ENCODE data around the gene HMGCS2.

The HMGCS2 gene

DNA sequence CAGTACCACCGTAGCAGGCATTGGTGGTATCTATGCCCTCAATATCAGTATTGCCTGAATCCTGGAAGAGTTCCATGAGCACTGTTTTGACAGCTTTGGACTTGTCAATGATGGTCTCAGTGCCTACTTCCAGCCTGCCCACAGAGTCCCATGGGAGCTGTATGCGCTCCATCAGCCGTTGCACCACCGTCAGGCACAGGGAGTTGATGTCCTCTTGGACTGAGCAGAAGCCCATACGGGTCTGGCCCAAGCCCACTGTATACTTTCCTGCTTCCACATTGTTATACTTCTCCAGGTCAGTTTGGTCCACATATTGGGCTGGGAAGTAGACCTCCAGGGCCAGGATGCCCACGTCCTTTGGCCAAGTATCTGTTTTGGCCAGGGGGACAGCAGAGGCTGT is 4.5 kb downstream of the HMGCS2 start:
- Histone ChIP-seq H3K27me3 (replicated peaks; ENCODE audit: control insufficient read depth, insufficient read depth, low read length) (no peaks in the 10 kb centered on the region), H3K4me3 (replicated peaks; ENCODE audit: low read depth, low read length) (no peak overlapping the region), H3K36me3 (ENCODE audit: control insufficient read depth, insufficient read depth, low read length) (no peaks in the 10 kb centered on the region)
- TF ChIP-seq, protein P1, sequence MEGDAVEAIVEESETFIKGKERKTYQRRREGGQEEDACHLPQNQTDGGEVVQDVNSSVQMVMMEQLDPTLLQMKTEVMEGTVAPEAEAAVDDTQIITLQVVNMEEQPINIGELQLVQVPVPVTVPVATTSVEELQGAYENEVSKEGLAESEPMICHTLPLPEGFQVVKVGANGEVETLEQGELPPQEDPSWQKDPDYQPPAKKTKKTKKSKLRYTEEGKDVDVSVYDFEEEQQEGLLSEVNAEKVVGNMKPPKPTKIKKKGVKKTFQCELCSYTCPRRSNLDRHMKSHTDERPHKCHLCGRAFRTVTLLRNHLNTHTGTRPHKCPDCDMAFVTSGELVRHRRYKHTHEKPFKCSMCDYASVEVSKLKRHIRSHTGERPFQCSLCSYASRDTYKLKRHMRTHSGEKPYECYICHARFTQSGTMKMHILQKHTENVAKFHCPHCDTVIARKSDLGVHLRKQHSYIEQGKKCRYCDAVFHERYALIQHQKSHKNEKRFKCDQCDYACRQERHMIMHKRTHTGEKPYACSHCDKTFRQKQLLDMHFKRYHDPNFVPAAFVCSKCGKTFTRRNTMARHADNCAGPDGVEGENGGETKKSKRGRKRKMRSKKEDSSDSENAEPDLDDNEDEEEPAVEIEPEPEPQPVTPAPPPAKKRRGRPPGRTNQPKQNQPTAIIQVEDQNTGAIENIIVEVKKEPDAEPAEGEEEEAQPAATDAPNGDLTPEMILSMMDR (IDR thresholded peaks at IDR 0.05; ENCODE audit: insufficient read depth, low read length, poor library complexity, severe bottlenecking) = no peak
- DNase-seq (ENCODE audit: extremely low read depth, insufficient read length) = no peak

DNA sequence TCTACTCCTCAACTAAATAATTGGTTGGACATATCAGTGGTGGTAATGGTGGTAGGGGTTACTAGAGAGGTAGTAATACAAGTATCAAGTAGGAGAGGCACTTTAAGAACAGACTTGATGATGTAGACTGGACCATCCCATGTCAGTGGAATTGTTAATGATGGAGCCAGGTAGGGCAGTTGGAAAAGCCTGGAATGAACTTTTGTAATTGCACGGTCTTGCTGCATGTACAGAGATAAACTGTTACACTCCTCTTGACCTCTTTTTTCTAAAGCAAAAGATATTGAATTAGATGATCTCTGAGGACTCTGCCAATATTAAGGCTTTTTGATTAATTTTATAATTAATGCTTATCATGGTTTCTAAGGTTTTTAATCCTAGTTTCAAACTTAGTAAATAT is 5.8 kb downstream of the HMGCS2 start:
- Histone ChIP-seq H3K4me3 (replicated peaks; ENCODE audit: low read depth, low read length) (no peak overlapping the region), H3K27me3 (replicated peaks; ENCODE audit: control insufficient read depth, insufficient read depth, low read length) (no peaks in the 10 kb centered on the region), H3K36me3 (ENCODE audit: control insufficient read depth, insufficient read depth, low read length) (no peaks in the 10 kb centered on the region)
- no peak for DNase-seq (ENCODE audit: extremely low read depth, insufficient read length)
- TF ChIP-seq, protein P1 (IDR thresholded peaks at IDR 0.05; ENCODE audit: insufficient read depth, low read length, poor library complexity, severe bottlenecking) = no peak

DNA sequence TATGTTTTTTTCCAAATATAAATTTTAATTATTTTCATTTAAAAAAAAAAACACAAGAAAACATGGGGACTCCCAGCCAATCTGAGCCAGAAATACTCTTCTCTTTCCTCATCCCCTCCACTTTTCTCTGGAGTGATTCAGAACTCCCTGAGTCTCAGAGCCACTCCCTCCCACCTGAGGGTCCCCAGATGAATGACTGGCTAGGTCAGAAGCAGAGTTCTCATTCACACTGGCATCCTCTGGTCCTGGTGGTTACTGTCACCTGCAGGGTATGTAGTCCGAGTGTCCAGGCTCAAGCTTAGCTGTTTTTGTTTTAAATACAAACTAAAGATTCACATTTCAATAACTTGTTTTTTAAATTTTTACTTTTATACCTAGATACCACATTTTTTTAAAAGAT is 6.3 kb downstream of the HMGCS2 start:
- DNase-seq (ENCODE audit: extremely low read depth, insufficient read length) = no peak
- Histone ChIP-seq H3K4me3 (replicated peaks; ENCODE audit: low read depth, low read length) (no peak overlapping the region), H3K36me3 (ENCODE audit: control insufficient read depth, insufficient read depth, low read length) (no peaks in the 10 kb centered on the region), H3K27me3 (replicated peaks; ENCODE audit: control insufficient read depth, insufficient read depth, low read length) (no peaks in the 10 kb centered on the region)
- TF ChIP-seq, protein P1 (IDR thresholded peaks at IDR 0.05; ENCODE audit: insufficient read depth, low read length, poor library complexity, severe bottlenecking) = no peak

DNA sequence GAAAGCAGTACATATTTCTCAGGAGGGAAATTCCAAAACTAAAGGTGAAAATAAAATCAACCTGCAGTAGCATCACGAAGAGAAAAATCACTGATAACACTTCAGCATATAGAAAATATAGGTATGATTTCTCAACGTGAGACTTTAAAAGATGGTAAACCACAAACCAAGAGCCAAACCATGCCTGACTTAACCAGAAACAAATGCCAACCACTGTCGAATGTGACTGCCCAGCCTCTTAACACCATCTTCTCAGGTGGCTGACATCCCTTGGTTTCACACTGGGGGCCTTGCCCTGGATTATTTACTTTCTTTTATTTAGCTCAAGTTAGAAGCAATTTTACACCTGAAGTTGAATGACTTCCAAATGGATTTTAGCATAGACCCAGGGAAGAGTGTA is 10.1 kb downstream of the HMGCS2 start:
- Histone ChIP-seq H3K36me3 (ENCODE audit: control insufficient read depth, insufficient read depth, low read length) (no peaks in the 10 kb centered on the region), H3K4me3 (replicated peaks; ENCODE audit: low read depth, low read length) (no peak overlapping the region), H3K27me3 (replicated peaks; ENCODE audit: control insufficient read depth, insufficient read depth, low read length) (no peaks in the 10 kb centered on the region)
- TF ChIP-seq, protein P1 (IDR thresholded peaks at IDR 0.05; ENCODE audit: insufficient read depth, low read length, poor library complexity, severe bottlenecking) = no peak
- DNase-seq (ENCODE audit: extremely low read depth, insufficient read length) = no peak

DNA sequence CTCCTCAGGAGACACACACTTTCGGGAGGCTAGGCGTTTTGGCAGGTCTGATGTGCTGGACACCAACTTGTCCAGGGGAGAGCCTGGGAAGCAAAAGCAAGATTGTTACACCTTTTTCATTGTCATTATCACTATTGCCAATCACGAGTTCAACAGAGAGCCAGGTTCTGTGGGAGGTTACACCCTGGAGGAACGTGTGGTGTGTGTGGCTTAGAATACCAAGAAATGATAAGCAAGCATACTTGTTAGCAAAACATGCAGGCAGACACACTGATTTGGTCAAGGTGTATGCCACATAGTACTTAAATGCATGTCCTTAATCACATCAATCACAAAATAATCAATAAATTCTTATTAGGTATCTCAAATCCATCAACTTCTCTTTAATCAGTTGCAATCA is 16.1 kb downstream of the HMGCS2 start:
- H3K36me3 ChIP-seq (ENCODE audit: control insufficient read depth, insufficient read depth, low read length) = no peaks in the 10 kb centered on the region
- TF ChIP-seq, protein P1 (IDR thresholded peaks at IDR 0.05; ENCODE audit: insufficient read depth, low read length, poor library complexity, severe bottlenecking) = no peak
- no peak overlapping the region for H3K4me3 ChIP-seq (replicated peaks; ENCODE audit: low read depth, low read length)
- no peak for DNase-seq (ENCODE audit: extremely low read depth, insufficient read length)
- H3K27me3 ChIP-seq (replicated peaks; ENCODE audit: control insufficient read depth, insufficient read depth, low read length) = no peaks in the 10 kb centered on the region

DNA sequence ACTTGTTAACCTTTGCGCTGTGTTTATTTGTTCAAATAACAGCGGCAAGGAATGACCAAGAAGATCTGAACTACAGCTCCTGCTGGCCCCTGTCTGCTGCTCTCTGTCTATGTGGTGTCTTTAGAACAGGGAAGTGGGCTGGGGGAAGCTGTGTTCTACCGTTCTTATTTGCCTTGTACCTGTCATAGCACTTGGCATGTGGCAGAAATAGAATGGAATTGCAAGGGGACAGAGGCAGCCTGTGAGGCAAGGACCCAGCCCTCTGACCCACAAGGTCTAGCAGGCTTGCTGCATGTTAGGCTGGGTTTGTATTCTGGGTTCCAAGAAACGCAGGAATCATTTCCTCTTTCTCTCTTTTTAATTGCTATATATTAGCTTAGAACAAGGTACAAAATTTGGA is 20.7 kb downstream of the HMGCS2 start:
- Histone ChIP-seq H3K36me3 (ENCODE audit: control insufficient read depth, insufficient read depth, low read length) (no peaks in the 10 kb centered on the region), H3K4me3 (replicated peaks; ENCODE audit: low read depth, low read length) (no peak overlapping the region), H3K27me3 (replicated peaks; ENCODE audit: control insufficient read depth, insufficient read depth, low read length) (no peaks in the 10 kb centered on the region)
- no peak for DNase-seq (ENCODE audit: extremely low read depth, insufficient read length)
- TF ChIP-seq, protein P1 (IDR thresholded peaks at IDR 0.05; ENCODE audit: insufficient read depth, low read length, poor library complexity, severe bottlenecking) = no peak

All from GM06990 (cell line).